Kidney glomerular epithelial cell (primary cell): ENCODE data around the gene CDC123.
A peak's percentile ranks its signal among the peaks of the same experiment; 100 is the strongest.
"Not testable (repeated sequence)": the region's sequence is repeated elsewhere in the genome, so short reads cannot be mapped to it uniquely, and the experiment has no call there.

ENCODE experiments used
- DNase-seq: peaks from one replicate; lab custom pipeline; 2025; lab: John Stamatoyannopoulos, UW

Gene CDC123

GRCh38 chr10:12191715-12192114 lies 4.3 kb upstream of the CDC123 start:
- peak; percentile 57 for DNase-seq

GRCh38 chr10:12193193-12193592 lies 2.8 kb upstream of the CDC123 start:
- DNase-seq, result peak; percentile 50

- no peak for DNase-seq
These were observed 1.2 kb upstream of the CDC123 start for GRCh38 chr10:12194752-12195271.

- DNase-seq, result no peak
These were observed 746 bp upstream of the CDC123 start for GRCh38 chr10:12195281-12195602.

GRCh38 chr10:12196531-12197211 lies 683 bp downstream of the CDC123 start:
- no peak for DNase-seq

GRCh38 chr10:12198156-12198555 lies 2.2 kb downstream of the CDC123 start:
- no peak for DNase-seq

- no peak for DNase-seq
These were observed 4.9 kb downstream of the CDC123 start for GRCh38 chr10:12200850-12201249.

GRCh38 chr10:12201543-12201942 lies 5.6 kb downstream of the CDC123 start:
- DNase-seq, result no peak

- DNase-seq, result no peak
These were observed 6.2 kb downstream of the CDC123 start for GRCh38 chr10:12202226-12202625.

- DNase-seq, result no peak
These were observed 9.1 kb downstream of the CDC123 start for GRCh38 chr10:12205082-12205481.

GRCh38 chr10:12207114-12207513 lies 11.1 kb downstream of the CDC123 start:
- no peak for DNase-seq

GRCh38 chr10:12208460-12208859 lies 12.5 kb downstream of the CDC123 start:
- no peak for DNase-seq

- no peak for DNase-seq
These were observed 16.5 kb downstream of the CDC123 start for GRCh38 chr10:12212454-12212853.

- no peak for DNase-seq
These were observed 17.6 kb downstream of the CDC123 start for GRCh38 chr10:12213621-12214020.

GRCh38 chr10:12214093-12214492 lies 18.1 kb downstream of the CDC123 start:
- DNase-seq, result no peak

- peak; percentile 62 for DNase-seq
These were observed 18.8 kb downstream of the CDC123 start for GRCh38 chr10:12214763-12215218.

- no peak for DNase-seq
These were observed 23.0 kb downstream of the CDC123 start for GRCh38 chr10:12218991-12219390.

GRCh38 chr10:12221323-12222298 lies 25.6 kb downstream of the CDC123 start:
- DNase-seq, result no peak

GRCh38 chr10:12225444-12225843 lies 29.5 kb downstream of the CDC123 start:
- no peak for DNase-seq

GRCh38 chr10:12226438-12226837 lies 30.4 kb downstream of the CDC123 start:
- not testable (repeated sequence) for DNase-seq

GRCh38 chr10:12228851-12229250 lies 32.9 kb downstream of the CDC123 start:
- no peak for DNase-seq

GRCh38 chr10:12234687-12235086 lies 38.7 kb downstream of the CDC123 start:
- DNase-seq, result not testable (repeated sequence)

- no peak for DNase-seq
These were observed 39.2 kb downstream of the CDC123 start for GRCh38 chr10:12235116-12235694.
